ENCODE measurements around the gene MANBA.

MANBA gene

GRCh38 chr4:102639598-102639997 lies 121.2 kb downstream of the MANBA start:
- Histone ChIP-seq H2AFZ (ENCODE audit: low read length) (no peak overlapping the region), H3K27me3 (ENCODE audit: insufficient read depth, low read length, poor library complexity, severe bottlenecking) (no peaks in the 10 kb centered on the region), H3K36me3 (ENCODE audit: insufficient read depth, low read length) (peaks cover 4% of the 10 kb centered on the region; the same call in 1 of the 2 replicates), H3K4me1 (ENCODE audit: insufficient read depth, low read length, poor library complexity, severe bottlenecking) (peaks cover 17% of the 10 kb centered on the region), H3K9me3 (ENCODE audit: insufficient read depth, low read depth, low read length) (no peaks in the 10 kb centered on the region), H3K9me2 (replicated peaks; ENCODE audit: low read depth, low read length) (no peaks in the 10 kb centered on the region), H3K4me2 (ENCODE audit: low read depth, low read length, poor library complexity, severe bottlenecking) (no peak overlapping the region), H3F3A (ENCODE audit: low read depth) (no peaks in the 10 kb centered on the region), H3K4me3 (ENCODE audit: low read length, poor library complexity, severe bottlenecking) (no peak overlapping the region), H3K9ac (ENCODE audit: low read depth, low read length, poor library complexity, severe bottlenecking) (no peak overlapping the region), H3K79me2 (ENCODE audit: insufficient read depth, low read length) (no peaks in the 10 kb centered on the region), H4K20me1 (ENCODE audit: insufficient read depth, low read length, poor library complexity, severe bottlenecking) (no peaks in the 10 kb centered on the region)
- TF ChIP-seq CTCF (conservative IDR thresholded peaks at IDR 0.05; ENCODE audit: low read length) (no peak), EZH2phosphoT487 (IDR thresholded peaks at IDR 0.05; ENCODE audit: borderline replicate concordance) (no peak)

- no peaks in the 10 kb centered on the region for H4K20me1 ChIP-seq (ENCODE audit: insufficient read depth, low read length, poor library complexity, severe bottlenecking)
- no peak for TF ChIP-seq EZH2phosphoT487 (IDR thresholded peaks at IDR 0.05; ENCODE audit: borderline replicate concordance)
- no peak for TF ChIP-seq CTCF (conservative IDR thresholded peaks at IDR 0.05; ENCODE audit: low read length)
- H3K27me3 ChIP-seq (ENCODE audit: insufficient read depth, low read length, poor library complexity, severe bottlenecking): no peaks in the 10 kb centered on the region
Measured at GRCh38 chr4:102638621-102639020, 122.1 kb downstream of the MANBA start.

GRCh38 chr4:102637391-102637790 lies 123.4 kb downstream of the MANBA start:
- no peak overlapping the region for H3K4me3 ChIP-seq (ENCODE audit: low read length, poor library complexity, severe bottlenecking)

More at GRCh38 chr4:102638621-102639020, 122.1 kb downstream of the MANBA start:
- H3K9ac ChIP-seq (ENCODE audit: low read depth, low read length, poor library complexity, severe bottlenecking): no peak overlapping the region
- no peaks in the 10 kb centered on the region for H3K9me2 ChIP-seq (replicated peaks; ENCODE audit: low read depth, low read length)
- no peaks in the 10 kb centered on the region for H3K9me3 ChIP-seq (ENCODE audit: insufficient read depth, low read depth, low read length)
- H2AFZ ChIP-seq (ENCODE audit: low read length): no peak overlapping the region
- H3F3A ChIP-seq (ENCODE audit: low read depth): no peaks in the 10 kb centered on the region
- peaks cover 5% of the 10 kb centered on the region; the same call in 1 of the 2 replicates for H3K36me3 ChIP-seq (ENCODE audit: insufficient read depth, low read length)
- no peak overlapping the region for H3K4me3 ChIP-seq (ENCODE audit: low read length, poor library complexity, severe bottlenecking)
- H3K79me2 ChIP-seq (ENCODE audit: insufficient read depth, low read length): no peaks in the 10 kb centered on the region
- peaks cover 17% of the 10 kb centered on the region for H3K4me1 ChIP-seq (ENCODE audit: insufficient read depth, low read length, poor library complexity, severe bottlenecking)
- no peak overlapping the region for H3K4me2 ChIP-seq (ENCODE audit: low read depth, low read length, poor library complexity, severe bottlenecking)

More at GRCh38 chr4:102637391-102637790, 123.4 kb downstream of the MANBA start:
- Histone ChIP-seq H2AFZ (ENCODE audit: low read length) (no peak overlapping the region), H3K27me3 (ENCODE audit: insufficient read depth, low read length, poor library complexity, severe bottlenecking) (no peaks in the 10 kb centered on the region), H3K9me2 (replicated peaks; ENCODE audit: low read depth, low read length) (no peaks in the 10 kb centered on the region), H3K9me3 (ENCODE audit: insufficient read depth, low read depth, low read length) (no peaks in the 10 kb centered on the region), H3K79me2 (ENCODE audit: insufficient read depth, low read length) (no peaks in the 10 kb centered on the region), H4K20me1 (ENCODE audit: insufficient read depth, low read length, poor library complexity, severe bottlenecking) (no peaks in the 10 kb centered on the region), H3K4me2 (ENCODE audit: low read depth, low read length, poor library complexity, severe bottlenecking) (no peak overlapping the region), H3F3A (ENCODE audit: low read depth) (no peaks in the 10 kb centered on the region), H3K4me1 (ENCODE audit: insufficient read depth, low read length, poor library complexity, severe bottlenecking) (peaks cover 17% of the 10 kb centered on the region), H3K9ac (ENCODE audit: low read depth, low read length, poor library complexity, severe bottlenecking) (no peak overlapping the region), H3K36me3 (ENCODE audit: insufficient read depth, low read length) (peaks cover 5% of the 10 kb centered on the region; the same call in 1 of the 2 replicates)
- no peak for TF ChIP-seq EZH2phosphoT487 (IDR thresholded peaks at IDR 0.05; ENCODE audit: borderline replicate concordance)
- TF ChIP-seq CTCF (conservative IDR thresholded peaks at IDR 0.05; ENCODE audit: low read length): no peak

All from Loucy (cell line).